Stimulated activated naive B cell treated with anti-CD40 and anti-IgM and Interleukin-4, amounts not matched to agents 10 μg/mL and 1 μg/mL and 100 μg/mL, for 72 hours (primary cell): ENCODE data around the gene VAMP8.
A peak's percentile ranks its signal among the peaks of the same experiment; 100 is the strongest.
"Not testable (repeated sequence)": the region's sequence is repeated elsewhere in the genome, so short reads cannot be mapped to it uniquely, and the experiment has no call there.

Source experiments
- ATAC-seq, 2 donors: fragments of 150-1000 bp; cut with Tn5 transposase; replicated peaks; 2 replicates each; pipeline ENCODE4 v1.10.0; 2021; ENCODE audit warnings: moderate library complexity in 1 of 2
- DNase-seq: peaks from one replicate; pipeline ENCODE4 v3.0.0; 2021
- H3K27ac Mint-ChIP-seq: one replicate; pipeline ENCODE4 v1.8.0; 2022; ENCODE audit warnings: mild to moderate bottlenecking, mixed read lengths
- H3K27me3 Mint-ChIP-seq, 2 donors: one replicate each; pipeline ENCODE4 v1.8.0; 2022; ENCODE audit warnings: mixed read lengths in 2 of 2
- H3K36me3 Mint-ChIP-seq, 2 donors: one replicate each; pipeline ENCODE4 v1.8.0; 2022; ENCODE audit warnings: mixed read lengths in 2 of 2, mild to moderate bottlenecking in 1 of 2
- H3K4me1 Mint-ChIP-seq, 2 donors: one replicate each; pipeline ENCODE4 v1.8.0; 2022; ENCODE audit warnings: mixed read lengths in 2 of 2, mild to moderate bottlenecking in 1 of 2
- H3K4me3 Mint-ChIP-seq, 2 donors: one replicate each; pipeline ENCODE4 v1.8.0; 2022; ENCODE audit warnings: mild to moderate bottlenecking in 2 of 2, mixed read lengths in 2 of 2, moderate library complexity in 1 of 2
- H3K9me3 Mint-ChIP-seq, 2 donors: one replicate each; pipeline ENCODE4 v1.8.0; 2022; ENCODE audit warnings: mixed read lengths in 2 of 2, mild to moderate bottlenecking in 1 of 2

The VAMP8 gene

GRCh38 chr2:85553184-85553583, 24.2 kb upstream of the VAMP8 start:
- ATAC-seq (no peak), DNase-seq (no peak)
- Mint-ChIP-seq H3K36me3 (peaks cover 27 to 31% of the 10 kb centered on the region in 2 donors), H3K27ac (no peak overlapping the region), H3K4me1 (peaks cover 6 to 8% of the 10 kb centered on the region in 2 donors), H3K4me3 (no peak overlapping the region), H3K27me3 (no peaks in the 10 kb centered on the region), H3K9me3 (no peaks in the 10 kb centered on the region)

- DNase-seq: no peak
These were observed 22.3 kb upstream of the VAMP8 start for GRCh38 chr2:85554980-85555612.

GRCh38 chr2:85557130-85557529, 20.3 kb upstream of the VAMP8 start:
- H3K4me3 Mint-ChIP-seq: no peak overlapping the region
- peaks cover 21 to 23% of the 10 kb centered on the region in 2 donors for H3K36me3 Mint-ChIP-seq
- no peaks in the 10 kb centered on the region for H3K9me3 Mint-ChIP-seq
- H3K4me1 Mint-ChIP-seq: peaks cover 15 to 39% of the 10 kb centered on the region in 2 donors
- H3K27ac Mint-ChIP-seq: no peak overlapping the region
- DNase-seq: no peak
- H3K27me3 Mint-ChIP-seq: no peaks in the 10 kb centered on the region
- ATAC-seq: no peak

More at GRCh38 chr2:85554980-85555612, 22.3 kb upstream of the VAMP8 start:
- Mint-ChIP-seq H3K27me3 (no peaks in the 10 kb centered on the region), H3K27ac (no peak overlapping the region), H3K9me3 (no peaks in the 10 kb centered on the region), H3K4me3 (no peak overlapping the region), H3K4me1 (peaks cover 12 to 24% of the 10 kb centered on the region in 2 donors), H3K36me3 (peaks cover 29 to 34% of the 10 kb centered on the region in 2 donors)
- no peak for ATAC-seq

GRCh38 chr2:85558160-85558559, 19.2 kb upstream of the VAMP8 start:
- Mint-ChIP-seq H3K27me3 (no peaks in the 10 kb centered on the region), H3K4me3 (no peak overlapping the region), H3K36me3 (peaks cover 20% of the 10 kb centered on the region in 2 donors), H3K27ac (peak overlapping the region; percentile 47), H3K9me3 (no peaks in the 10 kb centered on the region), H3K4me1 (peaks cover 15 to 45% of the 10 kb centered on the region in 2 donors)
- no peak for DNase-seq
- no peak for ATAC-seq

GRCh38 chr2:85560403-85560726, 17.0 kb upstream of the VAMP8 start:
- H3K36me3 Mint-ChIP-seq: peaks cover 5 to 13% of the 10 kb centered on the region in 2 donors
- not testable (repeated sequence) for H3K9me3 Mint-ChIP-seq, DNase-seq, ATAC-seq, H3K27me3 Mint-ChIP-seq
- peak overlapping the region; percentile 93 to 94 for H3K4me3 Mint-ChIP-seq
- H3K27ac Mint-ChIP-seq: peak overlapping the region; percentile 51
- peaks cover 19 to 55% of the 10 kb centered on the region in 2 donors for H3K4me1 Mint-ChIP-seq

GRCh38 chr2:85560812-85561279, 16.5 kb upstream of the VAMP8 start:
- Mint-ChIP-seq H3K4me3 (peak overlapping the region; percentile 93 to 94), H3K27me3 (no peaks in the 10 kb centered on the region), H3K9me3 (no peaks in the 10 kb centered on the region), H3K27ac (peak overlapping the region; percentile 91), H3K36me3 (peaks cover 5 to 10% of the 10 kb centered on the region in 2 donors), H3K4me1 (peaks cover 18 to 55% of the 10 kb centered on the region in 2 donors)
- ATAC-seq: peak; percentile 15 to 22
- no peak for DNase-seq

- H3K4me1 Mint-ChIP-seq: peaks cover 18 to 55% of the 10 kb centered on the region in 2 donors
- peaks cover 5 to 9% of the 10 kb centered on the region in 2 donors for H3K36me3 Mint-ChIP-seq
- peak within 1 kb of the TSS; percentile 93 to 94 for H3K4me3 Mint-ChIP-seq
- no peaks in the 10 kb centered on the region for H3K9me3 Mint-ChIP-seq
- H3K27ac Mint-ChIP-seq: peak within 1 kb of the TSS; percentile 98
- DNase-seq (peak; percentile 89), ATAC-seq (peak; percentile 95 to 97)
- H3K27me3 Mint-ChIP-seq: no peaks in the 10 kb centered on the region
These were observed 15.8 kb upstream of the VAMP8 start, which contains the start of gene GGCX for GRCh38 chr2:85561280-85562212. Gene GGCX, minus strand, starts transcription at chr2:85561493. Its CDS starts 65 bp downstream, at chr2:85561428.

- H3K9me3 Mint-ChIP-seq: no peaks in the 10 kb centered on the region
- ATAC-seq (no peak), DNase-seq (no peak)
- H3K27me3 Mint-ChIP-seq: no peaks in the 10 kb centered on the region
- H3K36me3 Mint-ChIP-seq: no peaks in the 10 kb centered on the region
- H3K4me1 Mint-ChIP-seq: peaks cover 14 to 41% of the 10 kb centered on the region in 2 donors
- peak overlapping the region; percentile 11 for H3K27ac Mint-ChIP-seq
- no peak overlapping the region for H3K4me3 Mint-ChIP-seq
These were observed 13.2 kb upstream of the VAMP8 start for GRCh38 chr2:85564144-85564563.

GRCh38 chr2:85566265-85566664, 11.1 kb upstream of the VAMP8 start:
- no peaks in the 10 kb centered on the region for H3K9me3 Mint-ChIP-seq
- peaks cover 10 to 21% of the 10 kb centered on the region in 2 donors for H3K4me1 Mint-ChIP-seq
- H3K27ac Mint-ChIP-seq: no peak overlapping the region
- ATAC-seq (no peak), DNase-seq (no peak)
- H3K4me3 Mint-ChIP-seq: no peak overlapping the region
- no peaks in the 10 kb centered on the region for H3K36me3 Mint-ChIP-seq
- no peaks in the 10 kb centered on the region for H3K27me3 Mint-ChIP-seq

- no peak overlapping the region for H3K4me3 Mint-ChIP-seq
- no peaks in the 10 kb centered on the region for H3K9me3 Mint-ChIP-seq
- peaks cover 8 to 16% of the 10 kb centered on the region in 2 donors for H3K36me3 Mint-ChIP-seq
These were observed 1.6 kb upstream of the VAMP8 start for GRCh38 chr2:85575739-85576138.

GRCh38 chr2:85577063-85577385, 362 bp upstream of the VAMP8 start:
- peak overlapping the region; percentile 92 to 99 for H3K4me3 Mint-ChIP-seq
- peaks cover 16 to 23% of the 10 kb centered on the region in 2 donors for H3K36me3 Mint-ChIP-seq
- peaks cover 21 to 41% of the 10 kb centered on the region in 2 donors for H3K4me1 Mint-ChIP-seq
- H3K9me3 Mint-ChIP-seq: no peaks in the 10 kb centered on the region
- no peaks in the 10 kb centered on the region for H3K27me3 Mint-ChIP-seq
- ATAC-seq (no peak), DNase-seq (no peak)
- H3K27ac Mint-ChIP-seq: peak overlapping the region; percentile 96

More at GRCh38 chr2:85575739-85576138, 1.6 kb upstream of the VAMP8 start:
- Mint-ChIP-seq H3K27ac (no peak overlapping the region), H3K4me1 (peaks cover 18 to 35% of the 10 kb centered on the region in 2 donors), H3K27me3 (no peaks in the 10 kb centered on the region)
- ATAC-seq (no peak), DNase-seq (no peak)

GRCh38 chr2:85578243-85579180, 1.1 kb downstream of the VAMP8 start:
- Mint-ChIP-seq H3K27me3 (no peaks in the 10 kb centered on the region), H3K9me3 (no peaks in the 10 kb centered on the region), H3K27ac (peak overlapping the region; percentile 96), H3K4me3 (peak overlapping the region; percentile 92 to 99), H3K4me1 (peaks cover 29 to 55% of the 10 kb centered on the region in 2 donors), H3K36me3 (peaks cover 24 to 37% of the 10 kb centered on the region in 2 donors)
- ATAC-seq (peak; percentile 86 to 87), DNase-seq (peak; percentile 47)

GRCh38 chr2:85579266-85579935, 2.0 kb downstream of the VAMP8 start:
- no peak for ATAC-seq
- Mint-ChIP-seq H3K4me1 (peaks cover 32 to 61% of the 10 kb centered on the region in 2 donors), H3K27me3 (no peaks in the 10 kb centered on the region)

More at GRCh38 chr2:85579266-85579935, 2.0 kb downstream of the VAMP8 start:
- peaks cover 24 to 38% of the 10 kb centered on the region in 2 donors for H3K36me3 Mint-ChIP-seq
- peak overlapping the region; percentile 78 for H3K27ac Mint-ChIP-seq
- no peaks in the 10 kb centered on the region for H3K9me3 Mint-ChIP-seq
- DNase-seq: no peak
- peak overlapping the region; percentile 92 to 99 for H3K4me3 Mint-ChIP-seq
